ENCODE results near the gene GJB2.

- no peak for TF ChIP-seq CTCF (IDR thresholded peaks at IDR 0.05)
- no peak for TF ChIP-seq POLR2A (IDR thresholded peaks at IDR 0.05)
Measured at GRCh38 chr13:20150561-20150960, 42.2 kb downstream of the GJB2 start.
